CD4-positive, alpha-beta T cell (primary cell): ENCODE results near the gene CORIN. TPM values are rescaled to one million over a fixed set of nuclear protein-coding genes. Genes with fewer than 3 reads are reported as not detected.

Experiments used
- ATAC-seq: fragments of 200-7000 bp; cut with Tn5 transposase; one replicate; pipeline ENCODE4 v1.10.0; 2022; ENCODE audit warnings: mild to moderate bottlenecking; ENCODE audit not compliant: poor library complexity
- CTCF ChIA-PET: fragments of 350-600 bp; sonication (Branson Sonifier 250); formaldehyde crosslinking; loops from one replicate; lab custom pipeline; 2021; ENCODE audit warnings: antibody characterized with exemption, inconsistent platforms; lab: Charles Lee
- POLR2A ChIA-PET: fragments of 350-600 bp; sonication (Branson Sonifier 250); formaldehyde crosslinking; loops from one replicate; lab custom pipeline; 2021; ENCODE audit warnings: antibody characterized with exemption, inconsistent platforms; lab: Charles Lee
- DNase-seq, 14 experiments: peaks; one replicate each; pipeline ENCODE4 v3.0.0-alpha.2; 2013 to 2020; ENCODE audit warnings: mixed read lengths in 2 of 14
- H3K27ac ChIP-seq, 2 donors: one replicate each; pipeline versions ENCODE4 v1.5.1 to v1.7.0; 2013; ENCODE audit warnings: low read length in 2 of 2, low read depth in 1 of 2, mild to moderate bottlenecking in 1 of 2
- H3K27me3 ChIP-seq, 2 experiments: 1 replicate in 1 of 2; 2 replicates in 1 of 2; pipeline versions ENCODE4 v1.6.1 to v1.7.0; 2013; ENCODE audit warnings: low read length in 2 of 2, control low read depth in 1 of 2, mild to moderate bottlenecking in 1 of 2, moderate library complexity in 1 of 2; ENCODE audit not compliant: insufficient read depth in 2 of 2, control insufficient read depth in 1 of 2
- H3K36me3 ChIP-seq: one replicate; pipeline ENCODE4 v1.6.1; 2013; ENCODE audit warnings: low read length, control low read depth; ENCODE audit not compliant: insufficient read depth
- H3K4me1 ChIP-seq: one replicate; pipeline ENCODE4 v1.6.1; 2013; ENCODE audit warnings: low read length, control low read depth; ENCODE audit not compliant: insufficient read depth
- H3K4me3 ChIP-seq: one replicate; pipeline ENCODE4 v1.5.1; 2013; ENCODE audit warnings: mild to moderate bottlenecking, low read length, moderate library complexity
- H3K9me3 ChIP-seq, 2 experiments: 1 replicate in 1 of 2; 2 replicates in 1 of 2; pipeline versions ENCODE4 v1.6.1 to v1.7.0; 2013; ENCODE audit warnings: low read length in 2 of 2, mild to moderate bottlenecking in 2 of 2, control low read depth in 1 of 2, moderate library complexity in 1 of 2; ENCODE audit not compliant: control insufficient read depth in 1 of 2, insufficient read depth in 1 of 2
- H3K27ac Mint-ChIP-seq: one replicate; pipeline ENCODE4 v1.8.0; 2020; ENCODE audit warnings: mixed read lengths
- H3K27me3 Mint-ChIP-seq: one replicate; pipeline ENCODE4 v1.8.0; 2021; ENCODE audit warnings: mixed read lengths
- H3K36me3 Mint-ChIP-seq: one replicate; pipeline ENCODE4 v1.8.0; 2021; ENCODE audit warnings: low read depth, mixed read lengths
- H3K4me1 Mint-ChIP-seq: one replicate; pipeline ENCODE4 v1.8.0; 2021; ENCODE audit warnings: low read depth, mixed read lengths
- H3K4me3 Mint-ChIP-seq: one replicate; pipeline ENCODE4 v1.8.0; 2020; ENCODE audit warnings: mild to moderate bottlenecking, mixed read lengths
- H3K9me3 Mint-ChIP-seq: one replicate; pipeline ENCODE4 v1.8.0; 2020; ENCODE audit warnings: mixed read lengths
- intact Hi-C, 2 experiments: fragments of 100-400 bp; cut with DNase I in 1 of 2; cut with micrococcal nuclease in 1 of 2; formaldehyde crosslinking; loops; one replicate each; pipeline versions ENCODE4 v1.15.1 to v1.9.0; 2023 to 2025; cut with DNase I, micrococcal nuclease
- total RNA-seq, 174 experiments: library from RNA in 2 of 174; stranded (reverse) in 2 of 174; gene quantifications; one replicate each; pipeline ENCODE4 v1.2.3 and lab custom pipeline; 2021 to 2026
- TF ChIP-seq, protein P1 (sequence below): fragments of 200-600 bp; IDR thresholded peaks from one replicate; pipeline ENCODE4 v1.8.0; 2022; ENCODE audit warnings: antibody characterized with exemption, mild to moderate bottlenecking

CORIN gene
- total RNA-seq, 2 experiments from 2014 or later, result 0.14 TPM; not detected in 1

DNA sequence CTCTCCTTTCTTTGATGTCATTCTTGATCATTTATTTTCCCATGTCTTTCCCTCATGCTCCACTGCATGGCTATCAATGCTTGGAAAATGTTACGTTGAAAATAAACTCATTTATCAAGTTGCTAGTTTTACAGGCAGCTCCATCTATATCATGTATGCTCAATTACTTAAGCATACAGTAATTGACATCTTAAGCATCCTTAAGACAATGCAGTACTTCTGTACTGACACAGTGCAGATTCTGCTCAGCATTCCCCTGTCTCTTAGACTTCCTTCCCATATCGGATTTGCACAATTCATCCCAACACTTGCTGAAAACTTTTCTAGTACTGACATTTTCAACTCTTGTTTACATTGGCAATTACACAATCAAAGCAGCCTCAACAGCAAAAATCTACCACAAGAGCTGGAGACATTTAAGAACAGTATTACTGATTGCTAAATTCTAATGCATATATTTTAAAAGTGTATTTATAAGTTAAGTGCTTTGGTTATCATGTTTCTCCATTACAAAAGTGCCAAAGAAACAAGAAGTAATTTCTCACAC, 187.2 kb downstream of the CORIN start:
- intact Hi-C loops, result no loop called here
- no peaks in the 10 kb centered on the region for H3K4me1 ChIP-seq
- DNase-seq, result no peak
- no peak overlapping the region for H3K4me3 Mint-ChIP-seq
- no peak for ATAC-seq
- CTCF ChIA-PET, result no interaction called here
- H3K36me3 ChIP-seq, result no peaks in the 10 kb centered on the region
- H3K9me3 ChIP-seq, result no peaks in the 10 kb centered on the region
- H3K27me3 ChIP-seq, result peaks cover 0 to 2% of the 10 kb centered on the region in 2 experiments
- H3K4me1 Mint-ChIP-seq, result no peaks in the 10 kb centered on the region
- H3K27ac Mint-ChIP-seq, result no peak overlapping the region
- H3K27me3 Mint-ChIP-seq, result peaks cover 8% of the 10 kb centered on the region
- no peaks in the 10 kb centered on the region for H3K36me3 Mint-ChIP-seq
- no peak overlapping the region for H3K27ac ChIP-seq
- TF ChIP-seq, protein P1, sequence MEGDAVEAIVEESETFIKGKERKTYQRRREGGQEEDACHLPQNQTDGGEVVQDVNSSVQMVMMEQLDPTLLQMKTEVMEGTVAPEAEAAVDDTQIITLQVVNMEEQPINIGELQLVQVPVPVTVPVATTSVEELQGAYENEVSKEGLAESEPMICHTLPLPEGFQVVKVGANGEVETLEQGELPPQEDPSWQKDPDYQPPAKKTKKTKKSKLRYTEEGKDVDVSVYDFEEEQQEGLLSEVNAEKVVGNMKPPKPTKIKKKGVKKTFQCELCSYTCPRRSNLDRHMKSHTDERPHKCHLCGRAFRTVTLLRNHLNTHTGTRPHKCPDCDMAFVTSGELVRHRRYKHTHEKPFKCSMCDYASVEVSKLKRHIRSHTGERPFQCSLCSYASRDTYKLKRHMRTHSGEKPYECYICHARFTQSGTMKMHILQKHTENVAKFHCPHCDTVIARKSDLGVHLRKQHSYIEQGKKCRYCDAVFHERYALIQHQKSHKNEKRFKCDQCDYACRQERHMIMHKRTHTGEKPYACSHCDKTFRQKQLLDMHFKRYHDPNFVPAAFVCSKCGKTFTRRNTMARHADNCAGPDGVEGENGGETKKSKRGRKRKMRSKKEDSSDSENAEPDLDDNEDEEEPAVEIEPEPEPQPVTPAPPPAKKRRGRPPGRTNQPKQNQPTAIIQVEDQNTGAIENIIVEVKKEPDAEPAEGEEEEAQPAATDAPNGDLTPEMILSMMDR, result no peak
- no peaks in the 10 kb centered on the region for H3K9me3 Mint-ChIP-seq
- POLR2A ChIA-PET, result no interaction called here
- H3K4me3 ChIP-seq, result no peak overlapping the region

DNA sequence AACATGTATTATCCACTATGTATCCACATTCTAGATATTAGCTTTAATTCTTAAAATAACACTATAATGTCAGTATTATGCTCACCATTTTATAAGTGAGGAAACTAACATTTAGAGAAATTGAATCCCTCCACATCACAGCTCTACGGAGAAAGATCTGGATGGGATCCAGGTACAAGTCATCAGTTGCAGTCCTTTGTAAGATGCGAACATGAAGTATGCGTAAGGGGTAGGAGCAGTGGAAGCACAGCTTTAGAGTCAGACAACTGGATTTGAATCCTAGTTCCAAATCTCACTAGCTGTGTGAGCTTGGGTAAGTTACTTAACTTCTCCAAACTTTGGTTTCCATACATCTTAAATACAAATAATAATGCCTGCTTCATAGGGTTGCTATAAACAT, 190.3 kb downstream of the CORIN start:
- ATAC-seq (no peak), DNase-seq (no peak)
- Histone ChIP-seq H3K27ac (no peak overlapping the region), H3K4me1 (no peaks in the 10 kb centered on the region), H3K4me3 (no peak overlapping the region), H3K36me3 (no peaks in the 10 kb centered on the region), H3K9me3 (no peaks in the 10 kb centered on the region), H3K27me3 (peaks cover 0 to 5% of the 10 kb centered on the region in 2 experiments)
- peaks cover 22% of the 10 kb centered on the region for H3K27me3 Mint-ChIP-seq
- TF ChIP-seq, protein P1, result no peak
- no peak overlapping the region for H3K4me3 Mint-ChIP-seq
- no peak overlapping the region for H3K27ac Mint-ChIP-seq
- H3K36me3 Mint-ChIP-seq, result no peaks in the 10 kb centered on the region
- CTCF ChIA-PET, result no interaction called here
- intact Hi-C loops, result no loop called here
- no peaks in the 10 kb centered on the region for H3K9me3 Mint-ChIP-seq
- POLR2A ChIA-PET, result no interaction called here
- no peaks in the 10 kb centered on the region for H3K4me1 Mint-ChIP-seq

DNA sequence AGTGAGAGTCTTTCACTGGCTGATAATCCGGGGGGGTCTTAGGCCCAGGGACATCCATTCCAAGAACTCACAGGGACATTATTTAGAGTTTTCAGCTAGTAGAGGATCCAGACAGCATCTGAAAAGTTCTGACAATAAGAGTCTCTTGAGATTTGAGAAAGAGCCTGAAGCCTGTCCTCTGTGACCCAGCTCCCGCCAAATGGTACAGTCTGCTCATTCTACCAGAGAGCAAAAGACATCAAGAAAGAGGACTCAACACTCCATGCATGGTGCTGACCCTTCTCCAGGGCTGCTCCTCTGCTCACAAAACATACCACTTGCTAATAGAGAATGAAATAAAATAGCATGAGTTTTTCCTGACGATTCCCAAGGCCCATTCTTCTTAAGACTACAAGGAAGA, 190.8 kb downstream of the CORIN start:
- no peak overlapping the region for H3K27ac Mint-ChIP-seq
- no peaks in the 10 kb centered on the region for H3K36me3 Mint-ChIP-seq
- intact Hi-C loops, result no loop called here
- ATAC-seq (no peak), DNase-seq (no peak)
- Histone ChIP-seq H3K27ac (no peak overlapping the region), H3K4me3 (no peak overlapping the region), H3K9me3 (no peaks in the 10 kb centered on the region), H3K36me3 (no peaks in the 10 kb centered on the region), H3K4me1 (no peaks in the 10 kb centered on the region), H3K27me3 (peaks cover 0 to 5% of the 10 kb centered on the region in 2 experiments)
- no peaks in the 10 kb centered on the region for H3K4me1 Mint-ChIP-seq
- POLR2A ChIA-PET, result no interaction called here
- CTCF ChIA-PET, result no interaction called here
- TF ChIP-seq, protein P1, result no peak
- H3K27me3 Mint-ChIP-seq, result peaks cover 26% of the 10 kb centered on the region
- no peak overlapping the region for H3K4me3 Mint-ChIP-seq
- no peaks in the 10 kb centered on the region for H3K9me3 Mint-ChIP-seq
